Occipital lobe (tissue), 2 donors: Measurements from ENCODE around the gene ROGDI. TPM values are rescaled to one million over a fixed set of nuclear protein-coding genes. Genes with fewer than 3 reads are reported as not detected.

Source experiments
- DNase-seq: peaks from one replicate; lab custom pipeline; 2025; lab: John Stamatoyannopoulos, UW
- total RNA-seq: library from RNA; depleted of rRNA; stranded (reverse); fragments of >200 nt; gene quantifications from one replicate; pipeline ENCODE4 v1.2.3, GENCODE V29; 2014

The ROGDI gene
- total RNA-seq, 1 donor from 2014 or later, result 38.7 TPM

- DNase-seq, result no peak
Observed at GRCh38 chr16:4767872-4768548, 34.4 kb downstream of the ROGDI start.

GRCh38 chr16:4766875-4767628 is 35.4 kb downstream of the ROGDI start, which contains the start of gene ZNF500:
Gene ZNF500, minus strand, starts transcription at chr16:4767162. Its CDS starts 1,184 bp downstream, at chr16:4765978.
- DNase-seq, result peak; percentile 96

- DNase-seq, result no peak
Observed at GRCh38 chr16:4765511-4766474, 36.6 kb downstream of the ROGDI start.

- no peak for DNase-seq
Observed at GRCh38 chr16:4763791-4764190, 38.6 kb downstream of the ROGDI start.

- DNase-seq, result no peak
Observed at GRCh38 chr16:4762205-4762604, 40.2 kb downstream of the ROGDI start.

GRCh38 chr16:4760221-4760910 is 42.1 kb downstream of the ROGDI start:
- no peak for DNase-seq

GRCh38 chr16:4755687-4756086 is 46.7 kb downstream of the ROGDI start:
- DNase-seq, result no peak

- no peak for DNase-seq
Observed at GRCh38 chr16:4754865-4755264, 47.6 kb downstream of the ROGDI start.

- DNase-seq, result no peak
Observed at GRCh38 chr16:4753227-4753626, 49.2 kb downstream of the ROGDI start.

- DNase-seq, result no peak
Observed at GRCh38 chr16:4752351-4753100, 49.9 kb downstream of the ROGDI start.

GRCh38 chr16:4750896-4751295 is 51.5 kb downstream of the ROGDI start:
- DNase-seq, result no peak

- DNase-seq, result no peak
Observed at GRCh38 chr16:4749700-4750257, 52.7 kb downstream of the ROGDI start.

- DNase-seq, result no peak
Observed at GRCh38 chr16:4748682-4749411, 53.6 kb downstream of the ROGDI start.

- no peak for DNase-seq
Observed at GRCh38 chr16:4747906-4748681, 54.3 kb downstream of the ROGDI start.

GRCh38 chr16:4746991-4747574 is 55.4 kb downstream of the ROGDI start:
- no peak for DNase-seq
